ENCODE results near the gene SLC10A6.

DNA sequence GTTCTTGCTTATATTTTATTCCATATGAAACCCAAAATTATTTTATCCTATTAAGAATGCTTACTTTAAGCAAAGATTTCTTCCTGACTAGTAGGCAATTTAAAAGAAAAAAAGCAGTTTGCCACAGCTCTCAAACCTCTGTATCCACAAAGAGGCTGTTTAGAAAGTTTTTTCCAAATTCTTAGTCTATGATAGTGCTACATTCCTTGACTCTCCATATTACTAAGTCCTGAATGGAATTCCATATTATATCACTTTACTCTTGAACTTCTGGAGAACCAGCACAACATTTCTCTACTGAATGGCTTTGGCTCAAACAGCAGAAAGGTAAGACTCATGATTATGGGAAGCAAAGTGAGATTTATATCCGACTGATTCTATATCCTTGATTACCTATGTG is 8.3 kb downstream of the SLC10A6 start:
- TF ChIP-seq, protein P1, sequence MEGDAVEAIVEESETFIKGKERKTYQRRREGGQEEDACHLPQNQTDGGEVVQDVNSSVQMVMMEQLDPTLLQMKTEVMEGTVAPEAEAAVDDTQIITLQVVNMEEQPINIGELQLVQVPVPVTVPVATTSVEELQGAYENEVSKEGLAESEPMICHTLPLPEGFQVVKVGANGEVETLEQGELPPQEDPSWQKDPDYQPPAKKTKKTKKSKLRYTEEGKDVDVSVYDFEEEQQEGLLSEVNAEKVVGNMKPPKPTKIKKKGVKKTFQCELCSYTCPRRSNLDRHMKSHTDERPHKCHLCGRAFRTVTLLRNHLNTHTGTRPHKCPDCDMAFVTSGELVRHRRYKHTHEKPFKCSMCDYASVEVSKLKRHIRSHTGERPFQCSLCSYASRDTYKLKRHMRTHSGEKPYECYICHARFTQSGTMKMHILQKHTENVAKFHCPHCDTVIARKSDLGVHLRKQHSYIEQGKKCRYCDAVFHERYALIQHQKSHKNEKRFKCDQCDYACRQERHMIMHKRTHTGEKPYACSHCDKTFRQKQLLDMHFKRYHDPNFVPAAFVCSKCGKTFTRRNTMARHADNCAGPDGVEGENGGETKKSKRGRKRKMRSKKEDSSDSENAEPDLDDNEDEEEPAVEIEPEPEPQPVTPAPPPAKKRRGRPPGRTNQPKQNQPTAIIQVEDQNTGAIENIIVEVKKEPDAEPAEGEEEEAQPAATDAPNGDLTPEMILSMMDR (conservative IDR thresholded peaks at IDR 0.05; ENCODE audit: low read depth, low read length), result no peak
- no peak for TF ChIP-seq EZH2 (IDR thresholded peaks at IDR 0.05; ENCODE audit: borderline replicate concordance, low read depth, low read length, poor library complexity, severe bottlenecking)
